ENCODE data around the gene ZNF398.

DNA sequence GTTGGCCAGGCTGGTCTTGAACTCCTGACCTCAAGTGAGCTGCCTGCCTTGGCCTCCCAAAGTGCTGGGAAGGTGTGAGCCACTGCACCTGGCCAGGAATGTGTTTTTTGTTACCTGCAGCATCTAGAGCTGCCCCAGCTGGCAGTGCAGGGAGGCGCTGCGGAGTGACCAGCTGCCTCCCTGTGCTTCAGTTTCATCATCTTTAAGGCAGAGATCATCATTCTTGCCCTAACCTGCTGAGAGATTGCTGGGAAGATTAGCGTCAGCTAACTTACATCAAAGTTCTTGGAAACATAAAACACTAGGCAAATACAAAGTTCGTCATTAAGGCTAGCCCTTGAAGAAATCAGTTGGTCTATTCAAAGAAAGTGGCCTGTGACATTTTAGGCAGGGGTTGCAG is 50.4 kb downstream of the ZNF398 start:
- TF ChIP-seq POLR2A (IDR thresholded peaks at IDR 0.05) = no peak
- TF ChIP-seq, protein P1, sequence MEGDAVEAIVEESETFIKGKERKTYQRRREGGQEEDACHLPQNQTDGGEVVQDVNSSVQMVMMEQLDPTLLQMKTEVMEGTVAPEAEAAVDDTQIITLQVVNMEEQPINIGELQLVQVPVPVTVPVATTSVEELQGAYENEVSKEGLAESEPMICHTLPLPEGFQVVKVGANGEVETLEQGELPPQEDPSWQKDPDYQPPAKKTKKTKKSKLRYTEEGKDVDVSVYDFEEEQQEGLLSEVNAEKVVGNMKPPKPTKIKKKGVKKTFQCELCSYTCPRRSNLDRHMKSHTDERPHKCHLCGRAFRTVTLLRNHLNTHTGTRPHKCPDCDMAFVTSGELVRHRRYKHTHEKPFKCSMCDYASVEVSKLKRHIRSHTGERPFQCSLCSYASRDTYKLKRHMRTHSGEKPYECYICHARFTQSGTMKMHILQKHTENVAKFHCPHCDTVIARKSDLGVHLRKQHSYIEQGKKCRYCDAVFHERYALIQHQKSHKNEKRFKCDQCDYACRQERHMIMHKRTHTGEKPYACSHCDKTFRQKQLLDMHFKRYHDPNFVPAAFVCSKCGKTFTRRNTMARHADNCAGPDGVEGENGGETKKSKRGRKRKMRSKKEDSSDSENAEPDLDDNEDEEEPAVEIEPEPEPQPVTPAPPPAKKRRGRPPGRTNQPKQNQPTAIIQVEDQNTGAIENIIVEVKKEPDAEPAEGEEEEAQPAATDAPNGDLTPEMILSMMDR (IDR thresholded peaks at IDR 0.05) = no peak

All from transverse colon (tissue), 3 donors.